ENCODE measurements around the gene MRPS27. TPM values are rescaled to one million over a fixed set of nuclear protein-coding genes. Genes with fewer than 3 reads are reported as not detected.

Gene MRPS27
- total and polyA plus RNA-seq, 9 of the 15 experiments (the other 6 are each of a cell fraction or from before 2014, with no cell fraction given) = 73.6 to 144 (median 106) TPM

DNA sequence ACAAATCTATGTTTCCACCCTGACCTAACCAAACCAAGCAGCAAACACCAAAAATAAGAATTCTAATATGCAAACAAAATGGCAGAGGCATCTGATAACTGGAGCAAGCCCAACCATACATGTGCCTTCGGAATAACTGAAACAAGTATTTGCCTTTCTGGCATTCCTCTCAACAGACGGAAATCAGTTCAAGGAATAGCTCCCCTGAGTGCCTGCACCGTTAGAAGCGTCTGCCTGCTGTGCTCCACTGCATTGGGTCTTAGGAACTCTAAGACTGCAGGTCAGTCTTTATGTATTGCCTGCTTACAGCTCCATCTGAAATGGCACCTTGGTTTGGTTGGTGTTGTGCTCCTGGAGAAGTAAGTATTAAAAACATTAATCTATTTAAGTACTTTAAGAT is 98.5 kb downstream of the MRPS27 start:
- intact Hi-C loops (cut with micrococcal nuclease) = no loop called here
- H3K4me1 ChIP-seq (replicated peaks in 1 of 2; ENCODE audit: control insufficient read depth in 2 of 2, insufficient read depth in 2 of 2, low read length in 2 of 2) = peaks cover 0 to 4% of the 10 kb centered on the region in 2 experiments; a peak in 2 of 5 replicates
- H3K79me2 ChIP-seq (ENCODE audit: control insufficient read depth, insufficient read depth, low read length) = no peaks in the 10 kb centered on the region; the same call in 2 of the 3 replicates
- H3K4me3 ChIP-seq = no peak overlapping the region
- POLR2A ChIA-PET = interaction anchor here (1.1 kb wide), 1 partner anchor 8 kb away, joined by 3 read pairs; no protein-coding TSS in a partner anchor
- FAIRE-seq = no peak
- H3K27ac ChIP-seq (ENCODE audit: extremely low read depth, low read depth, low read length) = no peak overlapping the region
- no peak overlapping the region for H3K9ac ChIP-seq (ENCODE audit: insufficient read depth in 1 of 2, low read depth in 2 of 2, low read length in 2 of 2)
- BruUV-seq (replicated peaks) = no TSS peak
- no peaks in the 10 kb centered on the region for H3K9me3 ChIP-seq (replicated peaks; ENCODE audit: control insufficient read depth, insufficient read depth, low read depth, low read length)
- TF ChIP-seq, protein P1, sequence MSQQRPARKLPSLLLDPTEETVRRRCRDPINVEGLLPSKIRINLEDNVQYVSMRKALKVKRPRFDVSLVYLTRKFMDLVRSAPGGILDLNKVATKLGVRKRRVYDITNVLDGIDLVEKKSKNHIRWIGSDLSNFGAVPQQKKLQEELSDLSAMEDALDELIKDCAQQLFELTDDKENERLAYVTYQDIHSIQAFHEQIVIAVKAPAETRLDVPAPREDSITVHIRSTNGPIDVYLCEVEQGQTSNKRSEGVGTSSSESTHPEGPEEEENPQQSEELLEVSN (IDR thresholded peaks at IDR 0.05; ENCODE audit: borderline replicate concordance in 1 of 2, extremely low read depth in 1 of 2, insufficient read depth in 1 of 2, insufficient read length in 1 of 2, low read depth in 1 of 2, low read length in 1 of 2, poor library complexity in 1 of 2, severe bottlenecking in 1 of 2) = no peak
- TF ChIP-seq SETDB1 (IDR thresholded peaks at IDR 0.05; ENCODE audit: low read length) (no peak), RFX1 (IDR thresholded peaks at IDR 0.05) (no peak), KHSRP (IDR thresholded peaks at IDR 0.05) (no peak), CEBPB (tag; IDR thresholded peaks at IDR 0.05) (no peak), JUND (IDR thresholded peaks at IDR 0.05; ENCODE audit: borderline replicate concordance, low read depth, low read length) (no peak), JUND (tag; IDR thresholded peaks at IDR 0.05; ENCODE audit: borderline replicate concordance, low read depth, low read length) (no peak), NCOA2 (IDR thresholded peaks at IDR 0.05; ENCODE audit: partially characterized antibody in 2 of 2) (no peak), ZNF253 (CRISPR knock-in tag; conservative IDR thresholded peaks at IDR 0.05) (no peak), EP400 (IDR thresholded peaks at IDR 0.05) (no peak), USF2 (CRISPR knock-in tag; IDR thresholded peaks at IDR 0.05) (no peak), TCFL5 (CRISPR knock-in tag; conservative IDR thresholded peaks at IDR 0.05) (no peak), SNIP1 (IDR thresholded peaks at IDR 0.05; ENCODE audit: low read depth) (no peak), CHD4 (IDR thresholded peaks at IDR 0.05; ENCODE audit: insufficient read depth, insufficient replicate concordance, low read depth, low read length, poor library complexity, severe bottlenecking) (no peak)
- CTCF ChIA-PET (ENCODE audit: low intra/inter-chr PET ratio) = no interaction called here
- peaks cover 99% of the 10 kb centered on the region for H3K36me3 ChIP-seq (ENCODE audit: control insufficient read depth, insufficient read depth, low read length)
- no peak for ATAC-seq
- no peak overlapping the region for H2AFZ ChIP-seq (ENCODE audit: low read depth, low read length)
- no peak overlapping the region for H3K4me2 ChIP-seq (ENCODE audit: insufficient read depth, low read length)
- H4K20me1 ChIP-seq (replicated peaks; ENCODE audit: control insufficient read depth, insufficient read depth, low read length) = no peaks in the 10 kb centered on the region
- DNase-seq (ENCODE audit: extremely low read depth in 1 of 4, low spot score in 3 of 4) = no peak
- no peaks in the 10 kb centered on the region for H3K27me3 ChIP-seq (ENCODE audit: control insufficient read depth in 2 of 2, insufficient read depth in 2 of 2, low read length in 2 of 2)
- H3K9me1 ChIP-seq (ENCODE audit: control insufficient read depth, insufficient read depth, low read length) = no peaks in the 10 kb centered on the region
- WGBS (ENCODE audit: insufficient coverage, low coverage, missing lambda C conversion rate) = 88% methylated on average over 4 of the region's 4 CpGs
- in situ Hi-C loops (cut with MboI) = no loop called here
